Mesenteric fat pad (tissue), 1 donor: ENCODE results near the gene WDR17. TPM values are rescaled to one million over a fixed set of nuclear protein-coding genes. Genes with fewer than 3 reads are reported as not detected.

ENCODE experiments used
- total RNA-seq: library from RNA; stranded (reverse); fragmentation: NEBNext Ultra II Directional; extraction: Animal tissue kit (Norgen Biotek cat#: 25700); gene quantifications from one replicate; pipeline ENCODE4 v1.2.1, GENCODE V29; 2021
- donor health status: DM: yes; HTN: yes; CAD: no.

WDR17 gene
- total RNA-seq, 1 donor from 2014 or later = 1.4 TPM

Other genes starting within 250 kb of the WDR17 start
- not detected for gene SPATA4, start 129.7 kb downstream of the WDR17 start, total RNA-seq
- gene ASB5, start 203.4 kb downstream of the WDR17 start, total RNA-seq = not detected